Activated CD8-positive, alpha-beta T cell treated with anti-CD3 and anti-CD28 coated beads for 36 hours (primary cell): ENCODE results near the gene KRTAP3-1. TPM values are rescaled to one million over a fixed set of nuclear protein-coding genes. Genes with fewer than 3 reads are reported as not detected.
"Not testable (repeated sequence)": the region's sequence is repeated elsewhere in the genome, so short reads cannot be mapped to it uniquely, and the experiment has no call there.

ENCODE experiments used
- ATAC-seq: fragments of 200-7000 bp; cut with Tn5 transposase; one replicate; pipeline ENCODE4 v1.10.0; 2021; ENCODE audit warnings: mild to moderate bottlenecking, moderate library complexity
- CTCF ChIA-PET: fragments of 350-600 bp; sonication (Branson Sonifier 250); formaldehyde crosslinking; loops from one replicate; lab custom pipeline; 2021; ENCODE audit warnings: antibody characterized with exemption; lab: Charles Lee
- POLR2A ChIA-PET: fragments of 350-600 bp; sonication (Branson Sonifier 250); formaldehyde crosslinking; loops from one replicate; lab custom pipeline; 2021; ENCODE audit warnings: antibody characterized with exemption; lab: Charles Lee
- DNase-seq: peaks from one replicate; pipeline ENCODE4 v3.0.0-alpha.2; 2020
- H3K27ac Mint-ChIP-seq: one replicate; pipeline ENCODE4 v1.8.0; 2021; ENCODE audit warnings: mild to moderate bottlenecking, mixed read lengths
- H3K27me3 Mint-ChIP-seq: one replicate; pipeline ENCODE4 v1.8.0; 2021; ENCODE audit warnings: mixed read lengths
- H3K36me3 Mint-ChIP-seq: one replicate; pipeline ENCODE4 v1.8.0; 2021; ENCODE audit warnings: low read depth, mixed read lengths
- H3K4me1 Mint-ChIP-seq: one replicate; pipeline ENCODE4 v1.8.0; 2021; ENCODE audit warnings: low read depth, mixed read lengths
- H3K4me3 Mint-ChIP-seq: one replicate; pipeline ENCODE4 v1.8.0; 2021; ENCODE audit warnings: mild to moderate bottlenecking, moderate library complexity, mixed read lengths
- H3K9me3 Mint-ChIP-seq: one replicate; pipeline ENCODE4 v1.8.0; 2021; ENCODE audit warnings: mixed read lengths
- intact Hi-C: fragments of 100-400 bp; cut with micrococcal nuclease; formaldehyde crosslinking; loops from one replicate; pipeline ENCODE4 v1.10.0; 2022
- total RNA-seq, 2 experiments: library from RNA; stranded (reverse); gene quantifications; one replicate each; pipeline ENCODE4 v1.2.3, GENCODE V29; 2021
- TF ChIP-seq, protein P1 (sequence below): fragments of 200-600 bp; IDR thresholded peaks from one replicate; pipeline ENCODE4 v1.8.0; 2022; ENCODE audit warnings: antibody characterized with exemption, mild to moderate bottlenecking

The KRTAP3-1 gene
- total RNA-seq, result not detected

GRCh38 chr17:41008811-41009210, at the start of gene KRTAP3-1:
Gene KRTAP3-1, minus strand, starts transcription at chr17:41009128. Its CDS starts 54 bp downstream, at chr17:41009074.
- intact Hi-C loops, result no loop called here
- Mint-ChIP-seq H3K4me3 (no peak within 1 kb of the TSS), H3K27me3 (no peaks in the 10 kb centered on the region), H3K4me1 (no peaks in the 10 kb centered on the region), H3K36me3 (no peaks in the 10 kb centered on the region), H3K27ac (no peak within 1 kb of the TSS), H3K9me3 (no peaks in the 10 kb centered on the region)
- CTCF ChIA-PET, result no interaction called here
- TF ChIP-seq, protein P1, sequence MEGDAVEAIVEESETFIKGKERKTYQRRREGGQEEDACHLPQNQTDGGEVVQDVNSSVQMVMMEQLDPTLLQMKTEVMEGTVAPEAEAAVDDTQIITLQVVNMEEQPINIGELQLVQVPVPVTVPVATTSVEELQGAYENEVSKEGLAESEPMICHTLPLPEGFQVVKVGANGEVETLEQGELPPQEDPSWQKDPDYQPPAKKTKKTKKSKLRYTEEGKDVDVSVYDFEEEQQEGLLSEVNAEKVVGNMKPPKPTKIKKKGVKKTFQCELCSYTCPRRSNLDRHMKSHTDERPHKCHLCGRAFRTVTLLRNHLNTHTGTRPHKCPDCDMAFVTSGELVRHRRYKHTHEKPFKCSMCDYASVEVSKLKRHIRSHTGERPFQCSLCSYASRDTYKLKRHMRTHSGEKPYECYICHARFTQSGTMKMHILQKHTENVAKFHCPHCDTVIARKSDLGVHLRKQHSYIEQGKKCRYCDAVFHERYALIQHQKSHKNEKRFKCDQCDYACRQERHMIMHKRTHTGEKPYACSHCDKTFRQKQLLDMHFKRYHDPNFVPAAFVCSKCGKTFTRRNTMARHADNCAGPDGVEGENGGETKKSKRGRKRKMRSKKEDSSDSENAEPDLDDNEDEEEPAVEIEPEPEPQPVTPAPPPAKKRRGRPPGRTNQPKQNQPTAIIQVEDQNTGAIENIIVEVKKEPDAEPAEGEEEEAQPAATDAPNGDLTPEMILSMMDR, result no peak
- POLR2A ChIA-PET, result no interaction called here
- ATAC-seq (no peak), DNase-seq (no peak)

DNA sequence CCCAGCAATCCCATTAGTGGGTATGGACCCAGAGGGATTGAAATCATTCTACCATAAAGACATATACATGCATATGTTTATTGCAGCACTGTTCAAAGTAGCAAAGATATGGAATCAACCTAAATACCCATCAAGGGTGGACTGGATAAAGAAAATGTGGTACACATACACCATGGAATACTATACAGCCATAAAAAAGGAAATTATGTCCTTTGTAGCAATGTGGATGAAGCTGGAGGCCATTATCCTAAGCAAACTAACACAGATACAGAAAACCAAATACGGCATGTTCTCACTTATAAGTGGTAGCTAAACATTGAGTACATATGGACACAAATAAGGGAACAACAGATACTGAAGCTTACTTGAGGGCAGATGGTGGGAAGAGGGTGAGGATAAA, 48.6 kb upstream of the KRTAP3-1 start:
- POLR2A ChIA-PET, result no interaction called here
- peaks cover 34% of the 10 kb centered on the region for H3K27me3 Mint-ChIP-seq
- H3K4me3 Mint-ChIP-seq, result no peak overlapping the region
- no peaks in the 10 kb centered on the region for H3K36me3 Mint-ChIP-seq
- no peak for ATAC-seq
- intact Hi-C loops, result no loop called here
- CTCF ChIA-PET, result no interaction called here
- no peak for DNase-seq
- TF ChIP-seq, protein P1, result no peak
- H3K4me1 Mint-ChIP-seq, result no peaks in the 10 kb centered on the region
- no peak overlapping the region for H3K27ac Mint-ChIP-seq
- no peaks in the 10 kb centered on the region for H3K9me3 Mint-ChIP-seq

DNA sequence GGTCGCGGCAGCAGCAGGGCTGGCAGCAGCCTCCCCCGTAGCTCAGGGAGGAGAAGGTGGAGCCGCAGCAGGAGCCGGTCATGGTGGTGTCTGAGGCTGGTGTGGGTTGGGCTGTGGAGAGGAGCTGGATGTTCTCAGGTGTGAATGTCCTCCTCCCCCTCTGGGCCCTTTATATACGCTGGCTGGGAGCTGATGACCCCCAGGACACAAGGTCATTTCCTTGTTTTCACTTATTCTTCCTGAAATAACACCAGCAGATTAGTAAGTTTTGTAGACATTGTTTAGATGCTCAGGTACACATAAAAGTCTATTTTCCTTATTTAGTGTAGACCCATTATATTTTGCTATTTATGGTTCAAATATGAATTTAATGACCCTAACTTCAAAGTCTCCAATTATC, 46.2 kb upstream of the KRTAP3-1 start, which contains the start of gene KRTAP2-2:
Gene KRTAP2-2, minus strand, starts transcription at position 101 of the 400 bp plus-strand sequence. Its CDS starts 19 bp downstream, at position 82.
- peaks cover 22% of the 10 kb centered on the region for H3K27me3 Mint-ChIP-seq
- intact Hi-C loops, DNase-seq, CTCF ChIA-PET, H3K36me3 Mint-ChIP-seq, H3K9me3 Mint-ChIP-seq, H3K4me1 Mint-ChIP-seq, H3K27ac Mint-ChIP-seq, POLR2A ChIA-PET, H3K4me3 Mint-ChIP-seq, ATAC-seq: not testable (repeated sequence)

DNA sequence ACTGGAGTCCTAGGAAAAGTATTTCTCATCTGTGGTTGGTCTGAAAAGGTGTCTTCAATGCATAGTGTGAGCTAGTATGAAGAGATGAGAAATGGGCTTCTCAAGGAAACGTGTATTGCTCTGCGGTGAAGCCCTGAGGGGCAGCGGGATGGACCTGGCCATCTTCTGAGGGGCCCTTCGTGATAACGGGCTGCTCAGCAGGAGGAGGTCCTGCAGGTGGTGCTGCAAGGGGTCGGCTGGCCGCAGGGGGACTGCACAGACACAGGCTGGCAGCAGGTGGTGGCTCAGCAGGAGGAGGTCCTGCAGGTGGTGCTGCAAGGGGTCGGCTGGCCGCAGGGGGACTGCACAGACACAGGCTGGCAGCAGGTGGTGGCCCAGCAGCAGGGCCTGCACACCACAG, 45.6 kb upstream of the KRTAP3-1 start:
- H3K27ac Mint-ChIP-seq, H3K4me1 Mint-ChIP-seq, H3K9me3 Mint-ChIP-seq, H3K36me3 Mint-ChIP-seq, H3K4me3 Mint-ChIP-seq, POLR2A ChIA-PET, ATAC-seq, DNase-seq, CTCF ChIA-PET, intact Hi-C loops: not testable (repeated sequence)
- H3K27me3 Mint-ChIP-seq, result peaks cover 21% of the 10 kb centered on the region

- H3K36me3 Mint-ChIP-seq, result no peaks in the 10 kb centered on the region
- H3K4me3 Mint-ChIP-seq, result no peak overlapping the region
- DNase-seq, result no peak
- ChIA-PET CTCF (no interaction called here), POLR2A (no interaction called here)
- H3K27me3 Mint-ChIP-seq, result peaks cover 18% of the 10 kb centered on the region
- ATAC-seq, result no peak
- intact Hi-C loops, result no loop called here
- H3K4me1 Mint-ChIP-seq, result no peaks in the 10 kb centered on the region
- TF ChIP-seq, protein P1, result no peak
- no peak overlapping the region for H3K27ac Mint-ChIP-seq
- H3K9me3 Mint-ChIP-seq, result no peaks in the 10 kb centered on the region
Observed at GRCh38 chr17:41054025-41054424, 45.1 kb upstream of the KRTAP3-1 start.

DNA sequence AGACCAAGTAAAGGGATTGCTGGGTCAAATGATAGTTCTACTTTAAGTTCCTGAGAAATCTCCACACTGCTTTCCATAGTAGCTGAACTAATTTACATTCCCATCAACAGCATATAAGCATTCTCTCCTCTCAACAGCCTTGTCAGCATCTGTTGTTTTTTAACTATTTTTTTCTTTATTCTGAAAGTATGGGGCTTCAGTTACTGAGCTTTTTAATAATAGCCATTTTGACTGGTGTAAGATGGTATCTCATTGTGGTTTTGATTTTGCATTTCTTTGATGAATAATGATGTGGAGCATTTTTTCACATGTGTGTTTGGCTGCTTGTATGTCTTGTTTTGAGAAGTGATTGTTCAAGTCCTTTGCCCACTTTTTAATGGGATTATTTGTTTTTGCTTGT, 43.6 kb upstream of the KRTAP3-1 start:
- TF ChIP-seq, protein P1, result no peak
- no peaks in the 10 kb centered on the region for H3K9me3 Mint-ChIP-seq
- ATAC-seq (no peak), DNase-seq (no peak)
- no peaks in the 10 kb centered on the region for H3K4me1 Mint-ChIP-seq
- POLR2A ChIA-PET, result no interaction called here
- CTCF ChIA-PET, result no interaction called here
- intact Hi-C loops, result no loop called here
- no peak overlapping the region for H3K4me3 Mint-ChIP-seq
- H3K27ac Mint-ChIP-seq, result no peak overlapping the region
- peaks cover 12% of the 10 kb centered on the region for H3K27me3 Mint-ChIP-seq
- no peaks in the 10 kb centered on the region for H3K36me3 Mint-ChIP-seq
